ENCODE results near the gene SGO2. TPM values are rescaled to one million over a fixed set of nuclear protein-coding genes. Genes with fewer than 3 reads are reported as not detected.

SGO2 gene
- total RNA-seq (18.0 TPM), polyA plus RNA-seq (1.7 TPM)

GRCh38 chr2:200525882-200526651 lies at the start of gene SGO2:
Gene SGO2, plus strand, starts transcription at chr2:200526207. Its CDS starts 6,769 bp downstream, at chr2:200532976.
- H3K4me1 ChIP-seq (ENCODE audit: insufficient read depth): no peaks in the 10 kb centered on the region
- under 1% methylated on average over 56 of the region's 56 CpGs for WGBS
- peak; percentile 90 for DNase-seq (ENCODE audit: extremely low spot score)
- H3K4me3 ChIP-seq (ENCODE audit: low read depth, low read length): peak within 1 kb of the TSS; percentile 70
- H3K27ac ChIP-seq (ENCODE audit: low read depth): no peak within 1 kb of the TSS
- H3K36me3 ChIP-seq (ENCODE audit: insufficient read depth): no peaks in the 10 kb centered on the region

GRCh38 chr2:200476836-200477235 lies 49.2 kb upstream of the SGO2 start:
- Histone ChIP-seq H3K4me3 (ENCODE audit: low read depth, low read length) (no peak overlapping the region), H3K4me1 (ENCODE audit: insufficient read depth) (no peaks in the 10 kb centered on the region), H3K27ac (ENCODE audit: low read depth) (no peak overlapping the region), H3K36me3 (ENCODE audit: insufficient read depth) (peaks cover 2% of the 10 kb centered on the region)
- WGBS: 50% methylated on average over 8 of the region's 8 CpGs
- no peak for DNase-seq (ENCODE audit: extremely low spot score)

GRCh38 chr2:200477667-200478131 lies 48.3 kb upstream of the SGO2 start:
- H3K36me3 ChIP-seq (ENCODE audit: insufficient read depth): peaks cover 2% of the 10 kb centered on the region
- WGBS: 83% methylated on average over 21 of the region's 21 CpGs
- H3K4me3 ChIP-seq (ENCODE audit: low read depth, low read length): no peak overlapping the region
- peak overlapping the region; percentile 14 for H3K27ac ChIP-seq (ENCODE audit: low read depth)
- DNase-seq (ENCODE audit: extremely low spot score): no peak
- no peaks in the 10 kb centered on the region for H3K4me1 ChIP-seq (ENCODE audit: insufficient read depth)

GRCh38 chr2:200479692-200480265 lies 46.2 kb upstream of the SGO2 start:
- Histone ChIP-seq H3K4me3 (ENCODE audit: low read depth, low read length) (no peak overlapping the region), H3K36me3 (ENCODE audit: insufficient read depth) (no peaks in the 10 kb centered on the region), H3K27ac (ENCODE audit: low read depth) (no peak overlapping the region), H3K4me1 (ENCODE audit: insufficient read depth) (no peaks in the 10 kb centered on the region)
- WGBS: 38% methylated on average over 8 of the region's 8 CpGs
- no peak for DNase-seq (ENCODE audit: extremely low spot score)

- Histone ChIP-seq H3K36me3 (ENCODE audit: insufficient read depth) (no peaks in the 10 kb centered on the region), H3K4me3 (ENCODE audit: low read depth, low read length) (no peak overlapping the region), H3K27ac (ENCODE audit: low read depth) (no peak overlapping the region), H3K4me1 (ENCODE audit: insufficient read depth) (no peaks in the 10 kb centered on the region)
- no peak for DNase-seq (ENCODE audit: extremely low spot score)
Measured at GRCh38 chr2:200482194-200482593, 43.8 kb upstream of the SGO2 start.

GRCh38 chr2:200483729-200484198 lies 42.2 kb upstream of the SGO2 start:
- DNase-seq (ENCODE audit: extremely low spot score): no peak
- WGBS: 43% methylated on average over 4 of the region's 4 CpGs
- H3K36me3 ChIP-seq (ENCODE audit: insufficient read depth): no peaks in the 10 kb centered on the region
- H3K4me1 ChIP-seq (ENCODE audit: insufficient read depth): no peaks in the 10 kb centered on the region
- no peak overlapping the region for H3K4me3 ChIP-seq (ENCODE audit: low read depth, low read length)
- H3K27ac ChIP-seq (ENCODE audit: low read depth): no peak overlapping the region

GRCh38 chr2:200484934-200485333 lies 41.1 kb upstream of the SGO2 start:
- Histone ChIP-seq H3K36me3 (ENCODE audit: insufficient read depth) (no peaks in the 10 kb centered on the region), H3K4me3 (ENCODE audit: low read depth, low read length) (no peak overlapping the region), H3K27ac (ENCODE audit: low read depth) (no peak overlapping the region), H3K4me1 (ENCODE audit: insufficient read depth) (no peaks in the 10 kb centered on the region)
- WGBS: 79% methylated on average over 3 of the region's 3 CpGs
- DNase-seq (ENCODE audit: extremely low spot score): no peak

GRCh38 chr2:200486529-200486928 lies 39.5 kb upstream of the SGO2 start:
- 47% methylated on average over 2 of the region's 2 CpGs for WGBS
- Histone ChIP-seq H3K4me3 (ENCODE audit: low read depth, low read length) (no peak overlapping the region), H3K4me1 (ENCODE audit: insufficient read depth) (no peaks in the 10 kb centered on the region), H3K36me3 (ENCODE audit: insufficient read depth) (no peaks in the 10 kb centered on the region), H3K27ac (ENCODE audit: low read depth) (no peak overlapping the region)
- DNase-seq (ENCODE audit: extremely low spot score): no peak

- 80% methylated on average over 4 of the region's 4 CpGs for WGBS
- no peak for DNase-seq (ENCODE audit: extremely low spot score)
- no peaks in the 10 kb centered on the region for H3K36me3 ChIP-seq (ENCODE audit: insufficient read depth)
- no peak overlapping the region for H3K4me3 ChIP-seq (ENCODE audit: low read depth, low read length)
- H3K4me1 ChIP-seq (ENCODE audit: insufficient read depth): no peaks in the 10 kb centered on the region
- H3K27ac ChIP-seq (ENCODE audit: low read depth): no peak overlapping the region
Measured at GRCh38 chr2:200488169-200488568, 37.8 kb upstream of the SGO2 start.

GRCh38 chr2:200490001-200490400 lies 36.0 kb upstream of the SGO2 start:
- Histone ChIP-seq H3K4me1 (ENCODE audit: insufficient read depth) (no peaks in the 10 kb centered on the region), H3K36me3 (ENCODE audit: insufficient read depth) (no peaks in the 10 kb centered on the region), H3K27ac (ENCODE audit: low read depth) (no peak overlapping the region), H3K4me3 (ENCODE audit: low read depth, low read length) (no peak overlapping the region)
- DNase-seq (ENCODE audit: extremely low spot score): no peak
- WGBS: 94% methylated on average over 22 of the region's 22 CpGs

GRCh38 chr2:200492656-200493055 lies 33.4 kb upstream of the SGO2 start:
- no peak overlapping the region for H3K27ac ChIP-seq (ENCODE audit: low read depth)
- H3K36me3 ChIP-seq (ENCODE audit: insufficient read depth): no peaks in the 10 kb centered on the region

GRCh38 chr2:200494048-200494447 lies 32.0 kb upstream of the SGO2 start:
- Histone ChIP-seq H3K27ac (ENCODE audit: low read depth) (no peak overlapping the region), H3K4me3 (ENCODE audit: low read depth, low read length) (no peak overlapping the region), H3K36me3 (ENCODE audit: insufficient read depth) (no peaks in the 10 kb centered on the region), H3K4me1 (ENCODE audit: insufficient read depth) (no peaks in the 10 kb centered on the region)
- DNase-seq (ENCODE audit: extremely low spot score): no peak
- 94% methylated on average over 2 of the region's 2 CpGs for WGBS

More at GRCh38 chr2:200492656-200493055, 33.4 kb upstream of the SGO2 start:
- DNase-seq (ENCODE audit: extremely low spot score): no peak
- no peaks in the 10 kb centered on the region for H3K4me1 ChIP-seq (ENCODE audit: insufficient read depth)
- H3K4me3 ChIP-seq (ENCODE audit: low read depth, low read length): no peak overlapping the region

- no peak overlapping the region for H3K4me3 ChIP-seq (ENCODE audit: low read depth, low read length)
- H3K36me3 ChIP-seq (ENCODE audit: insufficient read depth): no peaks in the 10 kb centered on the region
- no peak for DNase-seq (ENCODE audit: extremely low spot score)
- H3K27ac ChIP-seq (ENCODE audit: low read depth): no peak overlapping the region
- no peaks in the 10 kb centered on the region for H3K4me1 ChIP-seq (ENCODE audit: insufficient read depth)
- 95% methylated on average over 1 of the region's 1 CpG for WGBS
Measured at GRCh38 chr2:200496696-200497095, 29.3 kb upstream of the SGO2 start.

GRCh38 chr2:200498402-200499162 lies 27.4 kb upstream of the SGO2 start:
- DNase-seq (ENCODE audit: extremely low spot score): no peak

More at GRCh38 chr2:200498402-200499162, 27.4 kb upstream of the SGO2 start:
- H3K4me3 ChIP-seq (ENCODE audit: low read depth, low read length): no peak overlapping the region
- H3K36me3 ChIP-seq (ENCODE audit: insufficient read depth): peaks cover 2% of the 10 kb centered on the region
- no peaks in the 10 kb centered on the region for H3K4me1 ChIP-seq (ENCODE audit: insufficient read depth)
- 84% methylated on average over 2 of the region's 2 CpGs for WGBS
- no peak overlapping the region for H3K27ac ChIP-seq (ENCODE audit: low read depth)
